HepG2 (cell line): ENCODE data around the gene FBXL20. TPM values are rescaled to one million over a fixed set of nuclear protein-coding genes. Genes with fewer than 3 reads are reported as not detected.
A peak's percentile ranks its signal among the peaks of the same experiment; 100 is the strongest.

ENCODE experiments used
- BCL6 ChIP-seq: IDR thresholded peaks from 2 replicates; pipeline ENCODE4 v1.6.1; 2016; ENCODE audit warnings: missing genetic modification reagents, missing compliant biosample characterization
- GABPB1 ChIP-seq: IDR thresholded peaks from 2 replicates; pipeline ENCODE4 v1.6.1; 2016; ENCODE audit warnings: mild to moderate bottlenecking, missing genetic modification reagents, moderate library complexity, missing compliant biosample characterization
- KMT2A ChIP-seq: sonication (generic); formaldehyde crosslinking; IDR thresholded peaks from 2 replicates; pipeline ENCODE4 v1.4.0; 2020; ENCODE audit warnings: missing genetic modification reagents
- MAF1 ChIP-seq: sonication (generic); formaldehyde crosslinking; IDR thresholded peaks from 2 replicates; pipeline ENCODE4 v1.5.0; 2020; ENCODE audit warnings: missing genetic modification reagents, borderline replicate concordance
- NFKBIZ ChIP-seq: IDR thresholded peaks from 2 replicates; pipeline ENCODE4 v1.6.1; 2018; ENCODE audit warnings: missing genetic modification reagents, missing compliant biosample characterization
- RAD21 ChIP-seq: fragments of 450-650 bp; formaldehyde crosslinking; IDR thresholded peaks from 2 replicates; pipeline ENCODE4 v1.5.0; 2020; ENCODE audit warnings: mild to moderate bottlenecking
- RFXANK ChIP-seq: IDR thresholded peaks from 2 replicates; pipeline ENCODE4 v1.6.1; 2016
- SP4 ChIP-seq: sonication (generic); formaldehyde crosslinking; IDR thresholded peaks from 2 replicates; pipeline ENCODE4 v1.8.1; 2023; ENCODE audit warnings: mild to moderate bottlenecking, missing genetic modification reagents
- STAG1 ChIP-seq: sonication (generic); formaldehyde crosslinking; IDR thresholded peaks from 2 replicates; pipeline ENCODE4 v1.4.0; 2020; ENCODE audit warnings: missing genetic modification reagents
- ZFX ChIP-seq: sonication (generic); formaldehyde crosslinking; IDR thresholded peaks from 2 replicates; pipeline ENCODE4 v1.4.0; 2020; ENCODE audit warnings: mild to moderate bottlenecking, low read depth, missing genetic modification reagents, moderate library complexity
- ZNF333 ChIP-seq: sonication (generic); formaldehyde crosslinking; IDR thresholded peaks from 2 replicates; pipeline ENCODE4 v1.4.0; 2020; ENCODE audit warnings: mild to moderate bottlenecking, missing genetic modification reagents, borderline replicate concordance
- ZNF441 ChIP-seq: sonication (generic); formaldehyde crosslinking; IDR thresholded peaks from 2 replicates; pipeline ENCODE4 v1.7.0; 2021; ENCODE audit warnings: missing genetic modification reagents, borderline replicate concordance
- ZNF556 ChIP-seq: sonication (generic); formaldehyde crosslinking; IDR thresholded peaks from 2 replicates; pipeline ENCODE4 v1.4.0; 2020; ENCODE audit warnings: mild to moderate bottlenecking, missing genetic modification reagents, borderline replicate concordance
- ZNF75D ChIP-seq: sonication (generic); formaldehyde crosslinking; IDR thresholded peaks from 2 replicates; pipeline ENCODE4 v1.8.1; 2023; ENCODE audit warnings: missing genetic modification reagents, mild to moderate bottlenecking, borderline replicate concordance
- ZNF788 ChIP-seq: sonication (generic); formaldehyde crosslinking; IDR thresholded peaks from 2 replicates; pipeline ENCODE4 v1.5.0; 2020; ENCODE audit warnings: mild to moderate bottlenecking, missing genetic modification reagents, borderline replicate concordance
- polyA plus RNA-seq, 8 experiments: library from polyadenylated mRNA; depleted of rRNA in 3 of 8; stranded (reverse) in 7 of 8; unstranded in 1 of 8; fragments of >200 nt; fragmentation: Illumina TruSeq in 4 of 8; extraction: Trizol in 4 of 8; gene quantifications; 2 replicates each; pipeline versions ENCODE4 v1.2.1 to v1.2.3, GENCODE V29; 2011 to 2016; ENCODE audit warnings: low read depth in 4 of 8, missing spikeins in 1 of 8, mixed read lengths in 1 of 8; ENCODE audit not compliant: insufficient read depth in 1 of 8
- total RNA-seq, 5 experiments: library from RNA; depleted of rRNA; stranded (reverse); fragments of >200 nt; fragmentation: Illumina TruSeq; extraction: Trizol; gene quantifications; 2 replicates each; pipeline ENCODE4 v1.2.3, GENCODE V29; 2016; ENCODE audit warnings: low read depth in 1 of 5
- TF ChIP-seq, protein P1 (sequence below): sonication (generic); formaldehyde crosslinking; IDR thresholded peaks from 2 replicates; pipeline ENCODE4 v1.4.0; 2020; ENCODE audit warnings: mild to moderate bottlenecking, missing genetic modification reagents
- TF ChIP-seq, protein P2 (sequence below): sonication (generic); formaldehyde crosslinking; IDR thresholded peaks from 2 replicates; pipeline ENCODE4 v1.5.0; 2020; ENCODE audit warnings: mild to moderate bottlenecking, missing genetic modification reagents, moderate library complexity
- TF ChIP-seq, protein P3 (sequence below): sonication (generic); formaldehyde crosslinking; IDR thresholded peaks from 2 replicates; pipeline ENCODE4 v1.9.0; 2022; ENCODE audit warnings: low read depth, missing genetic modification reagents

The FBXL20 gene
- total and polyA plus RNA-seq, 2 of the 13 experiments (the other 11 are each of a cell fraction or from before 2014, with no cell fraction given): 10.2 to 10.3 TPM

DNA sequence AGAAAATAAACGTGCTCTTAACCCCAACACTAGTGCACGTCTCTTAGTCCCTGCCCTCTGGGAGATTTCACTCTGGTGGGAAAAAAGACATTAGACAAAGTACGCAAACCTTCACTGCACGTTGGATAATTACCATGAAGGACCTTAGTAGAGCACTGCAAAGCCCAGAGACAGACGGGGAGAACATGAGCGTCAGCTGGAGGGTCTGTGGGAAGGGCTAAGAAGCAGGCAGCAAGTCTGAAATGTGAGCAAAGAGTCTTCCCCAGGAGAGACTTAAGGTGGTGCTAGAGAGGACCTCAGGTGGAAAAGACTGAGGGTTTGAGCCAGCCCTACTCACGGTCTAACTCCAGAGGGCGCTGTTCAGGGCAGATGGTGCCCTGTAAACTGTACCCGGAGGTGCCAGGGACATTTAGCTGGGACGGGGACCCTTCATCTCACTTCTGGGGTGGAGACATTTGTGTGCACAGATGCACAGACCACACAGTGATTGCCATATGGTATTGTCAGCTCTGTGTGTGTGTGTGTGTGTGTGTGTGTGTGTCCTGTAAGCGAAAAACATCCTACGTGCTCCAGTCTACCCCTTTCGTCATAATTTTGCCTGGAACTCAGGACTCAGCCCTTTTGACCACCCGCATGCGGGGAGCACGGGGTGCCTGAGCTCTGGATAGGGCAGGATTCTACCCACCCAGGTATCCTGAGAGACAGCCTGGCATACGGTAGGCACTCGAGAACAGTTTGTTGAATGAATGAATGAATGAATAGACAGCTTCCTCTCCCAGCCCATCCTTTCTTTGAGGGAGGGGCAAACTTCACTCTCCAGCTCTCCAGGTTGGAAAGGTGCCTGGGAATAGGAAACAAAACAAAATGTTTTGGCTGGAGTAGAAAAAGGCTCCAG is 165.6 kb downstream of the FBXL20 start (continued):
- peak; percentile 51; the same call in 1 of the 2 replicates for TF ChIP-seq ZNF556 (CRISPR knock-in tag)
- no peak for TF ChIP-seq RFXANK
- TF ChIP-seq, protein P1, sequence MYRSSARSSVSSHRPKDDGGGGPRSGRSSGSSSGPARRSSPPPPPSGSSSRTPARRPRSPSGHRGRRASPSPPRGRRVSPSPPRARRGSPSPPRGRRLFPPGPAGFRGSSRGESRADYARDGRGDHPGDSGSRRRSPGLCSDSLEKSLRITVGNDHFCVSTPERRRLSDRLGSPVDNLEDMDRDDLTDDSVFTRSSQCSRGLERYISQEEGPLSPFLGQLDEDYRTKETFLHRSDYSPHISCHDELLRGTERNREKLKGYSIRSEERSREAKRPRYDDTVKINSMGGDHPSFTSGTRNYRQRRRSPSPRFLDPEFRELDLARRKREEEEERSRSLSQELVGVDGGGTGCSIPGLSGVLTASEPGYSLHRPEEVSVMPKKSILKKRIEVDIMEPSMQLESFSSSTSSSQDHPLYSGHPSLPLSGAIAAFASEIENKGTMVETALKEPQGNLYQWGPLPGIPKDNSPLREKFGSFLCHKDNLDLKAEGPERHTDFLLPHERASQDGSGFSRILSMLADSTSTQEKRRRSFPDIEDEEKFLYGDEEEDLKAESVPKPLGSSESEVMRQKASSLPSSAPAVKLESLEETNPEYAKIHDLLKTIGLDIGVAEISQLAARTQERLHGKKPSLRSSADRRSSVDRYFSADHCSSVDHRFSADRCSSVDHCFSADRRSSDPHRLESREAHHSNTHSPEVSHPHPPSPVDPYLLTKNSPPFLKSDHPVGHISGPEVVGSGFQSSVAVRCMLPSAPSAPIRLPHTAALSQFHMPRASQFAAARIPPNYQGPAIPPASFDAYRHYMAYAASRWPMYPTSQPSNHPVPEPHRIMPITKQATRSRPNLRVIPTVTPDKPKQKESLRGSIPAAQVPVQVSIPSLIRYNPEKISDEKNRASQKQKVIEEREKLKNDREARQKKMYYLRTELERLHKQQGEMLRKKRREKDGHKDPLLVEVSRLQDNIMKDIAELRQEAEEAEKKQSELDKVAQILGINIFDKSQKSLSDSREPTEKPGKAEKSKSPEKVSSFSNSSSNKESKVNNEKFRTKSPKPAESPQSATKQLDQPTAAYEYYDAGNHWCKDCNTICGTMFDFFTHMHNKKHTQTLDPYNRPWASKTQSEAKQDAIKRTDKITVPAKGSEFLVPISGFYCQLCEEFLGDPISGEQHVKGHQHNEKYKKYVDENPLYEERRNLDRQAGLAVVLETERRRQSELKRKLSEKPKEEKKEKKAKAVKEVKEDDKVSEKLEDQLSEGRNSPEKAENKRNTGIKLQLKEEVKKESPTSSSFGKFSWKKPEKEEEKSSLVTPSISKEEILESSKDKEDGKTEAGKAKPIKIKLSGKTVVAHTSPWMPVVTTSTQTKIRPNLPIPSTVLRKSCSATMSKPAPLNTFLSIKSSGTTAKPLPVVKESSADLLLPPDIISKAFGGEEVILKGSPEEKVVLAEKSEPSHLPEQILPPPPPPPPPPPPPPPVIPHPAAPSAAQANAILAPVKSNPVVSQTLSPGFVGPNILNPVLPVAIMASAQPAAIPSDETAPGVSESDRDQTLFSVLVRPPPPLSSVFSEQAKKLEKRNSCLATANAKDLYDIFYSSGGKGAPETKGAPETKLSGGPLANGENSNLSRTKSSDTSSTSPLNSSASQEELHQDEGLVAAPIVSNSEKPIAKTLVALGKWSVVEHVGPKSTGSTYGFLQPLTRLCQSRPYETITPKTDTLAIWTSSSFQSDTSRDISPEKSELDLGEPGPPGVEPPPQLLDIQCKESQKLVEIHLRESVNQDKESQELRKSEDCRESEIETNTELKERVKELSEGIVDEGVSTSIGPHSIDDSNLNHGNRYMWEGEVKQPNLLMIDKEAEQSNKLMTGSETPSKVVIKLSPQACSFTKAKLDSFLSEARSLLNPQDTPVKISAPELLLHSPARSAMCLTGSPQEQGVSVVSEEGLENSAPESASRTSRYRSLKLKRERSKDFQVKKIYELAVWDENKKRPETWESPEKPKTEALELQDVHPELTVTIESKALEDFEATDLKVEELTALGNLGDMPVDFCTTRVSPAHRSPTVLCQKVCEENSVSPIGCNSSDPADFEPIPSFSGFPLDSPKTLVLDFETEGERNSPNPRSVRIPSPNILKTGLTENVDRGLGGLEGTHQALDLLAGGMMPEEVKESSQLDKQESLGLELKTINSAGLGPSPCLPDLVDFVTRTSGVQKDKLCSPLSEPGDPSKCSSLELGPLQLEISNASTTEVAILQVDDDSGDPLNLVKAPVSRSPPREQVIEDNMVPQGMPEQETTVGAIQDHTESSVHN (CRISPR knock-in tag): no peak
- TF ChIP-seq STAG1 (CRISPR knock-in tag): peak; percentile 25; the same call in 1 of the 2 replicates
- no peak for TF ChIP-seq NFKBIZ (CRISPR knock-in tag)
- no peak for TF ChIP-seq ZNF75D (CRISPR knock-in tag)
- TF ChIP-seq ZFX (CRISPR knock-in tag): no peak
- no peak for TF ChIP-seq MAF1 (CRISPR knock-in tag)
- TF ChIP-seq SP4: no peak
- TF ChIP-seq, protein P2, sequence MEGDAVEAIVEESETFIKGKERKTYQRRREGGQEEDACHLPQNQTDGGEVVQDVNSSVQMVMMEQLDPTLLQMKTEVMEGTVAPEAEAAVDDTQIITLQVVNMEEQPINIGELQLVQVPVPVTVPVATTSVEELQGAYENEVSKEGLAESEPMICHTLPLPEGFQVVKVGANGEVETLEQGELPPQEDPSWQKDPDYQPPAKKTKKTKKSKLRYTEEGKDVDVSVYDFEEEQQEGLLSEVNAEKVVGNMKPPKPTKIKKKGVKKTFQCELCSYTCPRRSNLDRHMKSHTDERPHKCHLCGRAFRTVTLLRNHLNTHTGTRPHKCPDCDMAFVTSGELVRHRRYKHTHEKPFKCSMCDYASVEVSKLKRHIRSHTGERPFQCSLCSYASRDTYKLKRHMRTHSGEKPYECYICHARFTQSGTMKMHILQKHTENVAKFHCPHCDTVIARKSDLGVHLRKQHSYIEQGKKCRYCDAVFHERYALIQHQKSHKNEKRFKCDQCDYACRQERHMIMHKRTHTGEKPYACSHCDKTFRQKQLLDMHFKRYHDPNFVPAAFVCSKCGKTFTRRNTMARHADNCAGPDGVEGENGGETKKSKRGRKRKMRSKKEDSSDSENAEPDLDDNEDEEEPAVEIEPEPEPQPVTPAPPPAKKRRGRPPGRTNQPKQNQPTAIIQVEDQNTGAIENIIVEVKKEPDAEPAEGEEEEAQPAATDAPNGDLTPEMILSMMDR: peak; percentile 78
- no peak for TF ChIP-seq ZNF333
- TF ChIP-seq GABPB1: no peak
- TF ChIP-seq, protein P3, sequence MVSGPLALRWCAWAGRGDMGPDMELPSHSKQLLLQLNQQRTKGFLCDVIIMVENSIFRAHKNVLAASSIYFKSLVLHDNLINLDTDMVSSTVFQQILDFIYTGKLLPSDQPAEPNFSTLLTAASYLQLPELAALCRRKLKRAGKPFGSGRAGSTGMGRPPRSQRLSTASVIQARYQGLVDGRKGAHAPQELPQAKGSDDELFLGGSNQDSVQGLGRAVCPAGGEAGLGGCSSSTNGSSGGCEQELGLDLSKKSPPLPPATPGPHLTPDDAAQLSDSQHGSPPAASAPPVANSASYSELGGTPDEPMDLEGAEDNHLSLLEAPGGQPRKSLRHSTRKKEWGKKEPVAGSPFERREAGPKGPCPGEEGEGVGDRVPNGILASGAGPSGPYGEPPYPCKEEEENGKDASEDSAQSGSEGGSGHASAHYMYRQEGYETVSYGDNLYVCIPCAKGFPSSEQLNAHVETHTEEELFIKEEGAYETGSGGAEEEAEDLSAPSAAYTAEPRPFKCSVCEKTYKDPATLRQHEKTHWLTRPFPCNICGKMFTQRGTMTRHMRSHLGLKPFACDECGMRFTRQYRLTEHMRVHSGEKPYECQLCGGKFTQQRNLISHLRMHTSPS (CRISPR knock-in tag): 0 out of 2 replicates have a peak, but pooled peaks have one; percentile 22
- TF ChIP-seq ZNF788 (CRISPR knock-in tag): no peak
- TF ChIP-seq BCL6: no peak
- TF ChIP-seq RAD21 (CRISPR knock-in tag): peak; percentile 18; the same call in 1 of the 2 replicates
- TF ChIP-seq KMT2A (CRISPR knock-in tag): no peak
- TF ChIP-seq ZNF441 (CRISPR knock-in tag): no peak
